A673 (cell line): ENCODE measurements around the gene ADAM19.

Experiments used
- CTCF ChIP-seq: fragments of 300-800, 200-600 bp; sonication (generic); conservative IDR thresholded peaks from 2 replicates; pipeline ENCODE4 v1.5.1; 2017; ENCODE audit warnings: low read depth, mild to moderate bottlenecking, antibody characterized with exemption, low read length, moderate library complexity, mixed read lengths
- EZH2 ChIP-seq: fragments of 200-600 bp; sonication (generic); IDR thresholded peaks from 2 replicates; pipeline ENCODE4 v1.6.1; 2017; ENCODE audit warnings: borderline replicate concordance, low read depth, mild to moderate bottlenecking, mixed read lengths, antibody characterized with exemption, low read length; ENCODE audit not compliant: poor library complexity, severe bottlenecking

- TF ChIP-seq CTCF (no peak), EZH2 (no peak)
These were observed 47.4 kb downstream of the ADAM19 start for GRCh38 chr5:157528036-157528632.
